C1 segment of cervical spinal cord (tissue), 14 donors: ENCODE data around the gene POLE4.

Source experiments
- DNase-seq, 14 donors: peaks; one replicate each; lab custom pipeline; 2025; lab: John Stamatoyannopoulos, UW

Gene POLE4

GRCh38 chr2:74939919-74940812 is 18.3 kb upstream of the POLE4 start:
- DNase-seq = no peak

- DNase-seq = no peak
These were observed 17.2 kb upstream of the POLE4 start for GRCh38 chr2:74941284-74941683.

GRCh38 chr2:74942263-74942662 is 16.2 kb upstream of the POLE4 start:
- no peak for DNase-seq

GRCh38 chr2:74944987-74945787 is 13.3 kb upstream of the POLE4 start:
- no peak for DNase-seq

GRCh38 chr2:74945788-74946331 is 12.6 kb upstream of the POLE4 start:
- DNase-seq = no peak

GRCh38 chr2:74947703-74948102 is 10.7 kb upstream of the POLE4 start:
- DNase-seq = no peak

GRCh38 chr2:74948779-74949178 is 9.7 kb upstream of the POLE4 start:
- DNase-seq = no peak

- no peak for DNase-seq
These were observed 7.2 kb upstream of the POLE4 start for GRCh38 chr2:74951211-74951754.

- no peak for DNase-seq
These were observed 5.9 kb upstream of the POLE4 start for GRCh38 chr2:74952575-74952974.

- DNase-seq = no peak
These were observed 4.5 kb upstream of the POLE4 start for GRCh38 chr2:74953796-74954499.

GRCh38 chr2:74954500-74954874 is 4.0 kb upstream of the POLE4 start:
- no peak for DNase-seq

GRCh38 chr2:74957886-74958273 is 563 bp upstream of the POLE4 start:
- DNase-seq = no peak

GRCh38 chr2:74959106-74959751 is 786 bp downstream of the POLE4 start:
- peak in 1 of 14 donors; percentile 41 for DNase-seq

GRCh38 chr2:74966887-74967286 is 8.4 kb downstream of the POLE4 start:
- no peak for DNase-seq

GRCh38 chr2:74975016-74975415 is 16.6 kb downstream of the POLE4 start:
- DNase-seq = no peak

- DNase-seq = no peak
These were observed 21.4 kb downstream of the POLE4 start for GRCh38 chr2:74979844-74980243.

GRCh38 chr2:74982577-74982976 is 24.1 kb downstream of the POLE4 start:
- DNase-seq = no peak

- DNase-seq = no peak
These were observed 25.4 kb downstream of the POLE4 start for GRCh38 chr2:74983631-74984392.

- no peak for DNase-seq
These were observed 26.6 kb downstream of the POLE4 start for GRCh38 chr2:74984947-74985637.
